DOHH2 (cell line): Measurements from ENCODE around the gene CAMTA1.

Experiments
- H3F3A ChIP-seq: fragments of 200-600 bp; sonication (generic), shearing (Covaris generic); 2 replicates; pipeline ENCODE4 v1.6.0; 2016; ENCODE audit warnings: antibody characterized with exemption, mild to moderate bottlenecking; ENCODE audit not compliant: control insufficient read depth, insufficient read depth
- H3K27ac ChIP-seq: fragments of 200-600 bp; sonication (generic); 2 replicates; pipeline ENCODE4 v1.5.1; 2014; ENCODE audit warnings: low read depth, mild to moderate bottlenecking, low read length, moderate library complexity
- H3K27me3 ChIP-seq: fragments of 200-600 bp; sonication (generic); 2 replicates; pipeline ENCODE4 v1.6.1; 2014; ENCODE audit warnings: mild to moderate bottlenecking, low read length, mixed read lengths; ENCODE audit not compliant: control insufficient read depth
- H3K36me3 ChIP-seq: fragments of 200-600 bp; sonication (generic); 2 replicates; pipeline ENCODE4 v1.6.1; 2014; ENCODE audit warnings: mild to moderate bottlenecking, low read length, moderate library complexity, mixed read lengths; ENCODE audit not compliant: control insufficient read depth
- H3K4me1 ChIP-seq: fragments of 200-600 bp; sonication (generic); 2 replicates; pipeline ENCODE4 v1.6.1; 2014; ENCODE audit warnings: mild to moderate bottlenecking, low read length, mixed read lengths; ENCODE audit not compliant: control insufficient read depth
- H3K4me2 ChIP-seq: fragments of 200-600 bp; sonication (generic); 2 replicates; pipeline ENCODE4 v1.6.0; 2014; ENCODE audit warnings: mild to moderate bottlenecking, low read length, moderate library complexity
- H3K4me3 ChIP-seq: fragments of 200-600 bp; sonication (generic); 2 replicates; pipeline ENCODE4 v1.5.1; 2014; ENCODE audit warnings: mild to moderate bottlenecking, low read length, mixed read lengths
- H3K79me2 ChIP-seq: fragments of 200-600 bp; sonication (generic); 2 replicates; pipeline ENCODE4 v1.6.1; 2014; ENCODE audit warnings: mild to moderate bottlenecking, low read length, mixed read lengths; ENCODE audit not compliant: control insufficient read depth
- H3K9me2 ChIP-seq: fragments of 200-600 bp; sonication (generic); replicated peaks from 2 replicates; pipeline ENCODE4 v1.6.1; 2014; ENCODE audit warnings: mild to moderate bottlenecking, low read length, mixed read lengths; ENCODE audit not compliant: control insufficient read depth
- H3K9me3 ChIP-seq: fragments of 200-600 bp; sonication (generic); 2 replicates; pipeline ENCODE4 v1.6.1; 2014; ENCODE audit warnings: antibody characterized with exemption, low read length, mixed read lengths; ENCODE audit not compliant: control insufficient read depth, insufficient read depth
- H4K20me1 ChIP-seq: fragments of 200-600 bp; sonication (generic); 2 replicates; pipeline ENCODE4 v1.6.0; 2014; ENCODE audit warnings: low read depth, mild to moderate bottlenecking, antibody characterized with exemption, low read length, moderate library complexity; ENCODE audit not compliant: control insufficient read depth, insufficient read depth
- EZH2phosphoT487 ChIP-seq: fragments of 200-600 bp; sonication (generic); IDR thresholded peaks from 2 replicates; pipeline ENCODE4 v1.6.1; 2017; ENCODE audit warnings: borderline replicate concordance, mild to moderate bottlenecking, antibody characterized with exemption, low read length, moderate library complexity, mixed read lengths
- TF ChIP-seq, protein P1 (sequence below): fragments of 200-600 bp; sonication (generic); IDR thresholded peaks from one replicate; pipeline ENCODE4 v1.5.1; 2014; ENCODE audit warnings: antibody characterized with exemption, mild to moderate bottlenecking, low read depth, low read length; ENCODE audit not compliant: poor library complexity, severe bottlenecking

CAMTA1 gene

DNA sequence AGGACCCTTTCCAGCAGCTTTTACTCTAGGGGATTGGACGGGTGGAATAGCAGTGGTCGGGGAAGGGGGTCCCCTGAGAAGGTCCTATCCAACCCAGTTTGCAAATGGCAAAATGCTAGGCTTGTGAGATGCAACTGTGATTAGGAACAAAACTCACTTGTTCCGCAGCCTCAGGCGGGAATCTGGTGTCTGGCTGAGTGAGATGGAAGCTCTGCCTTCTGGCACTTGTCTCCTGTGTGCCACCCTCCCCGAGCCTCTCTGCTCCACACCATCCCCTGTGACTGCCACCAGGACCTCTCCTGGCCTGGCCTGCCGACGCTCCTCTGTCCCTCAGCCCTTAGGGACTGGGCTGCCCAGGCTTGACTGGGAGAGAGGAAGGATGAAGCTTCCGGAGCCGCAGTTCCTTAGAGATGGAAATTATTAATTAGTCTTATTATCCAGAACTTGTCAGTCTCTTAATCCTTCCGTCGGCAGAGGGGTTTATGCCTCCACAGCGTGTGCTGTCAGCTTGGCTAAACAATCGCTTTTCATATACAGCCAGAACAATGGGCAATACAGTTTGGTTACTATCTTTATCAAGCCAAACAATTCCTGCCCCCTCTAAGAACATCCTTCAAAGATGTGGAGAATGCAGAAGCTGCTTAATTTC is 693.0 kb downstream of the CAMTA1 start:
- Histone ChIP-seq H3K27ac (no peak overlapping the region), H3K4me2 (no peak overlapping the region)

DNA sequence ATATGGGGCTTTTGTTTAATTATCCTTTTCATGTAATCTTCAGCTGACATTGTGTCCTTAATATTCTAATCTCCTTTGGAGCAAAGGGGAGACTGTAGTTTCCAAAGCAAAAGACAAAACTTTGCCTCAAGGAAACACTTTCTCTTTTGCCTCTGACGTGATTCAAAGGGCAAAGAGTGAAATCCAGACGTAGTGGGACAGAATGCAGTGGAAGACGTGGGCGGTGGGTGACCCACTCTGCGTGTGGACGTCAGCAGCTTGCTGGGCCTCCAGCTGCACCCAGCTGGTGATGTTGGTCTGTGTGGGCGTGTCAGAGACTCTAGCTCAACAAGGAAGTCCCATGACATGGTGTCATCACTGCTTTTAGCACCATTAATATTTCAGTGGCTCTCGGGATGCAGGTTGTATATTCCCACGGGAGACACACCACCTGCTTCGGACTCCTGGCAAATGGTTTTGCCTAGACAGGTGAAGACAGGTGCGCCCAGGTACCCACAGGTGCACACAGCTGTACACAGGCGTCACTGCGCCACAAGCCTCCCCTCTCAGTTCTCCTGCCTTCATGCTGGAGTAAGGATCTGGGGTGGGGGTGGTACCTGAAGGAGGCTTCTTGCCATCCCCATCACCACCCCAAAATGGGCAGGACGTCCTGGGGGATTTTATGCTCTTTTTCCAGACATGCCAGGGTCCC is 693.7 kb downstream of the CAMTA1 start:
- Histone ChIP-seq H3K4me1 (no peaks in the 10 kb centered on the region), H3K4me3 (no peak overlapping the region), H3K27ac (no peak overlapping the region), H3K9me3 (no peaks in the 10 kb centered on the region), H3K9me2 (no peaks in the 10 kb centered on the region), H3K27me3 (no peaks in the 10 kb centered on the region), H3K36me3 (no peaks in the 10 kb centered on the region), H3K4me2 (no peak overlapping the region), H3K79me2 (no peaks in the 10 kb centered on the region), H3F3A (no peaks in the 10 kb centered on the region), H4K20me1 (no peaks in the 10 kb centered on the region)
- TF ChIP-seq EZH2phosphoT487 = no peak
- TF ChIP-seq, protein P1, sequence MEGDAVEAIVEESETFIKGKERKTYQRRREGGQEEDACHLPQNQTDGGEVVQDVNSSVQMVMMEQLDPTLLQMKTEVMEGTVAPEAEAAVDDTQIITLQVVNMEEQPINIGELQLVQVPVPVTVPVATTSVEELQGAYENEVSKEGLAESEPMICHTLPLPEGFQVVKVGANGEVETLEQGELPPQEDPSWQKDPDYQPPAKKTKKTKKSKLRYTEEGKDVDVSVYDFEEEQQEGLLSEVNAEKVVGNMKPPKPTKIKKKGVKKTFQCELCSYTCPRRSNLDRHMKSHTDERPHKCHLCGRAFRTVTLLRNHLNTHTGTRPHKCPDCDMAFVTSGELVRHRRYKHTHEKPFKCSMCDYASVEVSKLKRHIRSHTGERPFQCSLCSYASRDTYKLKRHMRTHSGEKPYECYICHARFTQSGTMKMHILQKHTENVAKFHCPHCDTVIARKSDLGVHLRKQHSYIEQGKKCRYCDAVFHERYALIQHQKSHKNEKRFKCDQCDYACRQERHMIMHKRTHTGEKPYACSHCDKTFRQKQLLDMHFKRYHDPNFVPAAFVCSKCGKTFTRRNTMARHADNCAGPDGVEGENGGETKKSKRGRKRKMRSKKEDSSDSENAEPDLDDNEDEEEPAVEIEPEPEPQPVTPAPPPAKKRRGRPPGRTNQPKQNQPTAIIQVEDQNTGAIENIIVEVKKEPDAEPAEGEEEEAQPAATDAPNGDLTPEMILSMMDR = no peak

More for the DNA sequence above, 693.0 kb downstream of the CAMTA1 start:
- Histone ChIP-seq H3K4me1 (no peaks in the 10 kb centered on the region), H3K79me2 (no peaks in the 10 kb centered on the region), H4K20me1 (no peaks in the 10 kb centered on the region), H3K27me3 (no peaks in the 10 kb centered on the region), H3F3A (no peaks in the 10 kb centered on the region), H3K9me2 (no peaks in the 10 kb centered on the region), H3K9me3 (no peaks in the 10 kb centered on the region), H3K36me3 (no peaks in the 10 kb centered on the region), H3K4me3 (no peak overlapping the region)
- TF ChIP-seq EZH2phosphoT487 = no peak
- TF ChIP-seq, protein P1 = no peak

DNA sequence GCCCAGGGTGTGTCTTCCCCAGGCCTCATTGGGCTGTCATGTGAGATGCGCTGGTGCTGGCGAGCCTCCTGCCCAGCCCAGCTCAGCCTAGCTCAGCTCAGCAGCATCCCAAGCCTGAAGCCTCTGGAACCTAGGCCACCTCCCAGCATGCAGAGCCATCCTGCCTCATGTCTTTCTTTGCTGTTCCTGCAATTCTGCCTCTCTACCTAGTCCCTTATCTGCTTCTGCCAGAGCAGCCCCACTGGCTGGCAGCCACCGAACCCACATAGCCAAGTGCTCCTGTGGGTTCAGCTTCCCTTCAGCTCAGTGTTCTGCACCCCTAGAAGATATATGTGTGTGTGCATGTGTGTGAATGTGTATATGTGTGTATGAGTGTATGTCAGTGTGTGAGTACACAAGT is 694.3 kb downstream of the CAMTA1 start:
- Histone ChIP-seq H3K9me3 (no peaks in the 10 kb centered on the region), H4K20me1 (no peaks in the 10 kb centered on the region), H3K4me2 (no peak overlapping the region), H3K27me3 (no peaks in the 10 kb centered on the region), H3K4me1 (no peaks in the 10 kb centered on the region), H3K36me3 (no peaks in the 10 kb centered on the region), H3K4me3 (no peak overlapping the region), H3K27ac (no peak overlapping the region), H3K9me2 (no peaks in the 10 kb centered on the region), H3K79me2 (no peaks in the 10 kb centered on the region), H3F3A (no peaks in the 10 kb centered on the region)
- TF ChIP-seq, protein P1 = no peak
- TF ChIP-seq EZH2phosphoT487 = no peak
